GM12878 (cell line): ENCODE results near the gene TRIB2. TPM values are rescaled to one million over a fixed set of nuclear protein-coding genes. Genes with fewer than 3 reads are reported as not detected.
A peak's percentile ranks its signal among the peaks of the same experiment; 100 is the strongest.

ENCODE experiments used
- BCL11A ChIP-seq: IDR thresholded peaks from 2 replicates; pipeline ENCODE4 v1.6.1; 2011; ENCODE audit warnings: low read depth, low read length
- DPF2 ChIP-seq: fragments of 450-650 bp; IDR thresholded peaks from 2 replicates; pipeline ENCODE4 v1.6.1; 2017; ENCODE audit warnings: mild to moderate bottlenecking
- EED ChIP-seq: sonication (generic); IDR thresholded peaks from 2 replicates; pipeline ENCODE4 v1.6.1; 2016; ENCODE audit warnings: antibody characterized with exemption, low read depth
- FOXK2 ChIP-seq: fragments of 450-650 bp; IDR thresholded peaks from 2 replicates; pipeline ENCODE4 v1.6.1; 2017; ENCODE audit warnings: mild to moderate bottlenecking, moderate library complexity
- HCFC1 ChIP-seq: fragments of 150-350 bp; IDR thresholded peaks from 2 replicates; pipeline ENCODE4 v1.6.1; 2014; ENCODE audit warnings: low read length
- MTA2 ChIP-seq: fragments of 450-650 bp; IDR thresholded peaks from 2 replicates; pipeline ENCODE4 v1.6.1; 2016; ENCODE audit warnings: low read depth, mild to moderate bottlenecking, moderate library complexity
- RB1 ChIP-seq: fragments of 450-650 bp; formaldehyde crosslinking; IDR thresholded peaks from 2 replicates; pipeline ENCODE4 v1.6.1; 2017; ENCODE audit warnings: mild to moderate bottlenecking, borderline replicate concordance
- SPI1 ChIP-seq: IDR thresholded peaks from 2 replicates; pipeline ENCODE4 v1.6.1; 2011; ENCODE audit warnings: low read depth, mild to moderate bottlenecking, low read length, moderate library complexity, borderline replicate concordance; ENCODE audit not compliant: insufficient read depth
- TAF1 ChIP-seq: IDR thresholded peaks from 2 replicates; pipeline ENCODE4 v1.6.1; 2011; ENCODE audit warnings: mild to moderate bottlenecking, low read depth, low read length, borderline replicate concordance
- TCF3 ChIP-seq: IDR thresholded peaks from 2 replicates; pipeline ENCODE4 v1.6.1; 2012; ENCODE audit warnings: low read depth, mild to moderate bottlenecking, low read length, borderline replicate concordance; ENCODE audit not compliant: insufficient read depth
- ZNF207 ChIP-seq: fragments of 450-650 bp; IDR thresholded peaks from 2 replicates; pipeline ENCODE4 v1.6.1; 2014; ENCODE audit warnings: antibody characterized with exemption, mild to moderate bottlenecking, borderline replicate concordance
- polyA plus RNA-seq, 11 experiments: library from polyadenylated mRNA; depleted of rRNA in 4 of 11; unstranded in 6 of 11; stranded (reverse) in 5 of 11; fragments of >200 nt; fragmentation: Nextera tagmentation in 4 of 11; fragmentation: Illumina TruSeq in 1 of 11; extraction: Ambion mirVana in 4 of 11; extraction: Trizol in 1 of 11; gene quantifications; 1 replicate in 1 of 11; 2 replicates in 10 of 11; pipeline versions ENCODE4 v1.2.1 to v1.2.3, GENCODE V29; 2011 to 2016; ENCODE audit warnings: inconsistent platforms in 2 of 11, missing spikeins in 2 of 11, low read depth in 1 of 11
- total RNA-seq, 4 experiments: library from RNA; depleted of rRNA in 3 of 4; stranded (reverse); fragments of >200 nt in 3 of 4; fragmentation: Illumina TruSeq in 1 of 4; extraction: Trizol in 1 of 4; gene quantifications; 2 replicates each; pipeline versions ENCODE4 v1.2.1 to v1.2.3, GENCODE V29; 2013 to 2021
- TF ChIP-seq, protein P1 (sequence below): fragments of 150-350 bp; IDR thresholded peaks from 2 replicates; pipeline ENCODE4 v1.6.1; 2016; ENCODE audit warnings: low read depth, low read length
- TF ChIP-seq, protein P2 (sequence below): fragments of 450-650 bp; IDR thresholded peaks from 2 replicates; pipeline ENCODE4 v1.6.1; 2018; ENCODE audit warnings: borderline replicate concordance, mild to moderate bottlenecking; ENCODE audit not compliant: partially characterized antibody
- TF ChIP-seq, protein P3 (sequence below): fragments of 450-650 bp; IDR thresholded peaks from 2 replicates; pipeline ENCODE4 v1.6.1; 2016; ENCODE audit warnings: mild to moderate bottlenecking
- TF ChIP-seq, protein P4 (sequence below): IDR thresholded peaks from 2 replicates; pipeline ENCODE4 v1.6.1; 2012; ENCODE audit warnings: improper control_type of control experiment, low read depth, low read length; ENCODE audit not compliant: insufficient replicate concordance

Gene TRIB2
- total and polyA plus RNA-seq, 10 of the 15 experiments (the other 5 are each of a cell fraction or from before 2014, with no cell fraction given): 1.6 to 9.2 (median 5.2) TPM

DNA sequence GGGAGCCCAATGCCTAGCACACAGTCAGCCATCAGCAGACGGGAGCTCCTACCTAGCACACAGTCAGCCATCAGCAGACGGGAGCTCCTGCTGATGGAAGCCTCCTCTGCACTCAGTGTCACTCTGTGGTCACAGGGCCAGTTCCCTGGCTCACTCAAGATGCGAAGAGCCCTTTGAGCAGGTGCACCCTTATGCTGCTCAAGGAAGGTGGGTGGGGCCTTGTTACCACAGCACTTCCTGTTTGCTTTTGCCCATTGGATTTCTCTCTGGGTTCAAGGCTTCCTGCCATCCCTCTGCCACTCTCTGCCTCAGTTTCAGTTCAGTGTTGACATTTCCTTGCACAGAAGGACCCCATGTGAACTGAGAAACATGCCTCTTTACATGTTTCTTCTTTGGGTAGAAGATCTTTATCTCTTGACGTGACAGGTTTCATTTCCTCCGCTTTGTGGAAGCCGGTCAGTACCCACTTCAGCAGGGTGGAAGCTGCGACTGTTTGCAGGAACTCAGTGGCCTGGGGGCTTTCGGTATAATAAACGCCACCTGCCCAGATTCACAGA lies 11.6 kb downstream of the TRIB2 start (continued):
- TF ChIP-seq FOXK2: peak; percentile 60
- TF ChIP-seq, protein P1, sequence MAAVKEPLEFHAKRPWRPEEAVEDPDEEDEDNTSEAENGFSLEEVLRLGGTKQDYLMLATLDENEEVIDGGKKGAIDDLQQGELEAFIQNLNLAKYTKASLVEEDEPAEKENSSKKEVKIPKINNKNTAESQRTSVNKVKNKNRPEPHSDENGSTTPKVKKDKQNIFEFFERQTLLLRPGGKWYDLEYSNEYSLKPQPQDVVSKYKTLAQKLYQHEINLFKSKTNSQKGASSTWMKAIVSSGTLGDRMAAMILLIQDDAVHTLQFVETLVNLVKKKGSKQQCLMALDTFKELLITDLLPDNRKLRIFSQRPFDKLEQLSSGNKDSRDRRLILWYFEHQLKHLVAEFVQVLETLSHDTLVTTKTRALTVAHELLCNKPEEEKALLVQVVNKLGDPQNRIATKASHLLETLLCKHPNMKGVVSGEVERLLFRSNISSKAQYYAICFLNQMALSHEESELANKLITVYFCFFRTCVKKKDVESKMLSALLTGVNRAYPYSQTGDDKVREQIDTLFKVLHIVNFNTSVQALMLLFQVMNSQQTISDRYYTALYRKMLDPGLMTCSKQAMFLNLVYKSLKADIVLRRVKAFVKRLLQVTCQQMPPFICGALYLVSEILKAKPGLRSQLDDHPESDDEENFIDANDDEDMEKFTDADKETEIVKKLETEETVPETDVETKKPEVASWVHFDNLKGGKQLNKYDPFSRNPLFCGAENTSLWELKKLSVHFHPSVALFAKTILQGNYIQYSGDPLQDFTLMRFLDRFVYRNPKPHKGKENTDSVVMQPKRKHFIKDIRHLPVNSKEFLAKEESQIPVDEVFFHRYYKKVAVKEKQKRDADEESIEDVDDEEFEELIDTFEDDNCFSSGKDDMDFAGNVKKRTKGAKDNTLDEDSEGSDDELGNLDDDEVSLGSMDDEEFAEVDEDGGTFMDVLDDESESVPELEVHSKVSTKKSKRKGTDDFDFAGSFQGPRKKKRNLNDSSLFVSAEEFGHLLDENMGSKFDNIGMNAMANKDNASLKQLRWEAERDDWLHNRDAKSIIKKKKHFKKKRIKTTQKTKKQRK: no peak
- TF ChIP-seq, protein P2, sequence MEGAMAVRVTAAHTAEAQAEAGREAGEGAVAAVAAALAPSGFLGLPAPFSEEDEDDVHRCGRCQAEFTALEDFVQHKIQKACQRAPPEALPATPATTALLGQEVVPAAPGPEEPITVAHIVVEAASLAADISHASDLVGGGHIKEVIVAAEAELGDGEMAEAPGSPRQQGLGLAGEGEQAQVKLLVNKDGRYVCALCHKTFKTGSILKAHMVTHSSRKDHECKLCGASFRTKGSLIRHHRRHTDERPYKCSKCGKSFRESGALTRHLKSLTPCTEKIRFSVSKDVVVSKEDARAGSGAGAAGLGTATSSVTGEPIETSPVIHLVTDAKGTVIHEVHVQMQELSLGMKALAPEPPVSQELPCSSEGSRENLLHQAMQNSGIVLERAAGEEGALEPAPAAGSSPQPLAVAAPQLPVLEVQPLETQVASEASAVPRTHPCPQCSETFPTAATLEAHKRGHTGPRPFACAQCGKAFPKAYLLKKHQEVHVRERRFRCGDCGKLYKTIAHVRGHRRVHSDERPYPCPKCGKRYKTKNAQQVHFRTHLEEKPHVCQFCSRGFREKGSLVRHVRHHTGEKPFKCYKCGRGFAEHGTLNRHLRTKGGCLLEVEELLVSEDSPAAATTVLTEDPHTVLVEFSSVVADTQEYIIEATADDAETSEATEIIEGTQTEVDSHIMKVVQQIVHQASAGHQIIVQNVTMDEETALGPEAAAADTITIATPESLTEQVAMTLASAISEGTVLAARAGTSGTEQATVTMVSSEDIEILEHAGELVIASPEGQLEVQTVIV: no peak
- no peak for TF ChIP-seq ZNF207
- peak; percentile 52 for TF ChIP-seq MTA2
- peak; percentile 65; the same call in 1 of the 2 replicates for TF ChIP-seq DPF2
- TF ChIP-seq SPI1: peak; percentile 78; the same call in 1 of the 2 replicates
- TF ChIP-seq BCL11A: 0 out of 2 replicates have a peak, but pooled peaks have one; percentile 37
- TF ChIP-seq TCF3: peak; percentile 78; the same call in 1 of the 2 replicates
- TF ChIP-seq, protein P3, sequence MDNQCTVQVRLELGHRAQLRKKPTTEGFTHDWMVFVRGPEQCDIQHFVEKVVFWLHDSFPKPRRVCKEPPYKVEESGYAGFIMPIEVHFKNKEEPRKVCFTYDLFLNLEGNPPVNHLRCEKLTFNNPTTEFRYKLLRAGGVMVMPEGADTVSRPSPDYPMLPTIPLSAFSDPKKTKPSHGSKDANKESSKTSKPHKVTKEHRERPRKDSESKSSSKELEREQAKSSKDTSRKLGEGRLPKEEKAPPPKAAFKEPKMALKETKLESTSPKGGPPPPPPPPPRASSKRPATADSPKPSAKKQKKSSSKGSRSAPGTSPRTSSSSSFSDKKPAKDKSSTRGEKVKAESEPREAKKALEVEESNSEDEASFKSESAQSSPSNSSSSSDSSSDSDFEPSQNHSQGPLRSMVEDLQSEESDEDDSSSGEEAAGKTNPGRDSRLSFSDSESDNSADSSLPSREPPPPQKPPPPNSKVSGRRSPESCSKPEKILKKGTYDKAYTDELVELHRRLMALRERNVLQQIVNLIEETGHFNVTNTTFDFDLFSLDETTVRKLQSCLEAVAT: no peak
- no peak for TF ChIP-seq TAF1
- TF ChIP-seq EED: peak; percentile 71
- TF ChIP-seq HCFC1: no peak
- TF ChIP-seq, protein P4, sequence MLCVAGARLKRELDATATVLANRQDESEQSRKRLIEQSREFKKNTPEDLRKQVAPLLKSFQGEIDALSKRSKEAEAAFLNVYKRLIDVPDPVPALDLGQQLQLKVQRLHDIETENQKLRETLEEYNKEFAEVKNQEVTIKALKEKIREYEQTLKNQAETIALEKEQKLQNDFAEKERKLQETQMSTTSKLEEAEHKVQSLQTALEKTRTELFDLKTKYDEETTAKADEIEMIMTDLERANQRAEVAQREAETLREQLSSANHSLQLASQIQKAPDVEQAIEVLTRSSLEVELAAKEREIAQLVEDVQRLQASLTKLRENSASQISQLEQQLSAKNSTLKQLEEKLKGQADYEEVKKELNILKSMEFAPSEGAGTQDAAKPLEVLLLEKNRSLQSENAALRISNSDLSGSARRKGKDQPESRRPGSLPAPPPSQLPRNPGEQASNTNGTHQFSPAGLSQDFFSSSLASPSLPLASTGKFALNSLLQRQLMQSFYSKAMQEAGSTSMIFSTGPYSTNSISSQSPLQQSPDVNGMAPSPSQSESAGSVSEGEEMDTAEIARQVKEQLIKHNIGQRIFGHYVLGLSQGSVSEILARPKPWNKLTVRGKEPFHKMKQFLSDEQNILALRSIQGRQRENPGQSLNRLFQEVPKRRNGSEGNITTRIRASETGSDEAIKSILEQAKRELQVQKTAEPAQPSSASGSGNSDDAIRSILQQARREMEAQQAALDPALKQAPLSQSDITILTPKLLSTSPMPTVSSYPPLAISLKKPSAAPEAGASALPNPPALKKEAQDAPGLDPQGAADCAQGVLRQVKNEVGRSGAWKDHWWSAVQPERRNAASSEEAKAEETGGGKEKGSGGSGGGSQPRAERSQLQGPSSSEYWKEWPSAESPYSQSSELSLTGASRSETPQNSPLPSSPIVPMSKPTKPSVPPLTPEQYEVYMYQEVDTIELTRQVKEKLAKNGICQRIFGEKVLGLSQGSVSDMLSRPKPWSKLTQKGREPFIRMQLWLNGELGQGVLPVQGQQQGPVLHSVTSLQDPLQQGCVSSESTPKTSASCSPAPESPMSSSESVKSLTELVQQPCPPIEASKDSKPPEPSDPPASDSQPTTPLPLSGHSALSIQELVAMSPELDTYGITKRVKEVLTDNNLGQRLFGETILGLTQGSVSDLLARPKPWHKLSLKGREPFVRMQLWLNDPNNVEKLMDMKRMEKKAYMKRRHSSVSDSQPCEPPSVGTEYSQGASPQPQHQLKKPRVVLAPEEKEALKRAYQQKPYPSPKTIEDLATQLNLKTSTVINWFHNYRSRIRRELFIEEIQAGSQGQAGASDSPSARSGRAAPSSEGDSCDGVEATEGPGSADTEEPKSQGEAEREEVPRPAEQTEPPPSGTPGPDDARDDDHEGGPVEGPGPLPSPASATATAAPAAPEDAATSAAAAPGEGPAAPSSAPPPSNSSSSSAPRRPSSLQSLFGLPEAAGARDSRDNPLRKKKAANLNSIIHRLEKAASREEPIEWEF: no peak
- TF ChIP-seq RB1: no peak
